A673 (cell line): Measurements from ENCODE around the gene ATP6V1C2. TPM values are rescaled to one million over a fixed set of nuclear protein-coding genes. Genes with fewer than 3 reads are reported as not detected.

Experiments used
- BruUV-seq: library from RNA; stranded (reverse); fragments of 400-500 nt; replicated peaks from 2 replicates; lab custom pipeline; 2021; lab: Mats Ljungman, UMichigan
- CTCF ChIA-PET: fragments of 300-600 bp; sonication (Branson Sonifier 250); formaldehyde crosslinking; loops from one replicate; lab custom pipeline; 2022; ENCODE audit warnings: antibody characterized with exemption; lab: Charles Lee
- POLR2A ChIA-PET: fragments of 300-600 bp; sonication (Branson Sonifier 250); formaldehyde crosslinking; loops from one replicate; lab custom pipeline; 2022; ENCODE audit warnings: antibody characterized with exemption; ENCODE audit not compliant: low non-redundant PET; lab: Charles Lee
- DNase-seq: peaks from one replicate; pipeline ENCODE4 v3.0.0-alpha.2; 2015; ENCODE audit warnings: low spot score
- H3K27ac ChIP-seq: fragments of 200-600 bp; sonication (generic); 2 replicates; pipeline ENCODE4 v1.5.1; 2016; ENCODE audit warnings: mixed run types, low read depth, mild to moderate bottlenecking, mixed read lengths, antibody characterized with exemption, low read length; ENCODE audit not compliant: poor library complexity, severe bottlenecking
- H3K27me3 ChIP-seq: fragments of 200-600 bp; sonication (generic); replicated peaks from 2 replicates; pipeline ENCODE4 v1.6.1; 2017; ENCODE audit warnings: mixed run types, low read depth, mild to moderate bottlenecking, mixed read lengths, antibody characterized with exemption, low read length; ENCODE audit not compliant: insufficient read depth, poor library complexity
- H3K36me3 ChIP-seq: fragments of 200-600 bp; sonication (generic); 2 replicates; pipeline ENCODE4 v1.6.1; 2016; ENCODE audit warnings: mixed run types, mild to moderate bottlenecking, mixed read lengths, antibody characterized with exemption, low read length; ENCODE audit not compliant: insufficient read depth, poor library complexity, severe bottlenecking
- H3K4me1 ChIP-seq: fragments of 200-600 bp; sonication (generic); 2 replicates; pipeline ENCODE4 v1.6.1; 2017; ENCODE audit warnings: mixed run types, mild to moderate bottlenecking, mixed read lengths, antibody characterized with exemption, low read length; ENCODE audit not compliant: insufficient read depth, poor library complexity, severe bottlenecking
- H3K4me3 ChIP-seq: fragments of 200-600 bp; sonication (generic); 2 replicates; pipeline ENCODE4 v1.5.1; 2016; ENCODE audit warnings: low read depth, mixed run types, mild to moderate bottlenecking, mixed read lengths, low read length; ENCODE audit not compliant: poor library complexity, severe bottlenecking
- H3K9me3 ChIP-seq: fragments of 200-600 bp; sonication (generic); 2 replicates; pipeline ENCODE4 v1.6.1; 2016; ENCODE audit warnings: mixed run types, low read depth, mild to moderate bottlenecking, mixed read lengths, antibody characterized with exemption, low read length; ENCODE audit not compliant: poor library complexity, severe bottlenecking
- EZH2 ChIP-seq: fragments of 200-600 bp; sonication (generic); IDR thresholded peaks from 2 replicates; pipeline ENCODE4 v1.6.1; 2017; ENCODE audit warnings: borderline replicate concordance, low read depth, mild to moderate bottlenecking, mixed read lengths, antibody characterized with exemption, low read length; ENCODE audit not compliant: poor library complexity, severe bottlenecking
- intact Hi-C: fragments of 100-400 bp; cut with micrococcal nuclease; formaldehyde crosslinking; loops from one replicate; pipeline ENCODE4 v1.10.0; 2022; ENCODE audit not compliant: unreplicated experiment
- total RNA-seq: library from RNA; stranded (reverse); gene quantifications from 2 replicates; pipeline ENCODE4 v1.2.3, GENCODE V29; 2021
- TF ChIP-seq, protein P1 (sequence below): fragments of 300-800, 200-600 bp; sonication (generic); conservative IDR thresholded peaks from 2 replicates; pipeline ENCODE4 v1.5.1; 2017; ENCODE audit warnings: low read depth, mild to moderate bottlenecking, antibody characterized with exemption, low read length, moderate library complexity, mixed read lengths

The ATP6V1C2 gene
- total RNA-seq, 1 experiment from 2014 or later, result not detected

DNA sequence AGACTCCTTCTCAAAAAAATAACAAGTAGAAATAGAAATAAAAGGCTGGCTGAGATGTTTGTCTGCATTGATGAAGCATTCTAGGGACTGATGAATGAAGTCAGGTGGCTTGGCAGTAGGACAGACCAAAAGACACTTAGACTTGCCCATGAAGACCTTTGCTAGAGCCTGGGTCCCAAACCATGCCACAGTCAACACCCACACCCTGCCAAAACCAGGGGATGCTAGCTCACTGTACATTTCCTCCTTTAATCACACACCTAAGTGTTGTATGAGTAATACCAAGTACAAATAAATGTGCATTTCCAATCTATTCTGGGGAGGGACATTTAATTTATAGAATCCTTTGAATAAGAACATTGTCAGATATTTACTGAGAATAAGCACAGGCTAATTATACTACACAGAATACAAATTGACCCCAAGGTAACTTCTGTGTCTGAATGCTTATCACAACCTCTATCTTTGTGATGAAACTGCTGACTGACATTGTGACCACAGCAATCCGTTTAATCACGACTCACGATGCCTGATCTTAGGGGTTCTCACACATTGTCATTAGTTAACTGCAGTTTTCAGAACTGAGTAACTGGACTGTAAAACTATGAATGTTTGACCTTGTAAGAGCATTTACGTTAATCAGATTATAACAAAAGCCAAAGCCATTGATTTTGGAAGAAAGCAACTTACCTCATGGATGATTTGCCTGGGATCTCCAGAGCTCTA, 21.2 kb upstream of the ATP6V1C2 start:
- Histone ChIP-seq H3K27me3 (no peaks in the 10 kb centered on the region), H3K36me3 (no peaks in the 10 kb centered on the region), H3K9me3 (no peaks in the 10 kb centered on the region), H3K4me1 (no peaks in the 10 kb centered on the region), H3K27ac (no peak overlapping the region), H3K4me3 (no peak overlapping the region)
- TF ChIP-seq EZH2, result no peak
- TF ChIP-seq, protein P1, sequence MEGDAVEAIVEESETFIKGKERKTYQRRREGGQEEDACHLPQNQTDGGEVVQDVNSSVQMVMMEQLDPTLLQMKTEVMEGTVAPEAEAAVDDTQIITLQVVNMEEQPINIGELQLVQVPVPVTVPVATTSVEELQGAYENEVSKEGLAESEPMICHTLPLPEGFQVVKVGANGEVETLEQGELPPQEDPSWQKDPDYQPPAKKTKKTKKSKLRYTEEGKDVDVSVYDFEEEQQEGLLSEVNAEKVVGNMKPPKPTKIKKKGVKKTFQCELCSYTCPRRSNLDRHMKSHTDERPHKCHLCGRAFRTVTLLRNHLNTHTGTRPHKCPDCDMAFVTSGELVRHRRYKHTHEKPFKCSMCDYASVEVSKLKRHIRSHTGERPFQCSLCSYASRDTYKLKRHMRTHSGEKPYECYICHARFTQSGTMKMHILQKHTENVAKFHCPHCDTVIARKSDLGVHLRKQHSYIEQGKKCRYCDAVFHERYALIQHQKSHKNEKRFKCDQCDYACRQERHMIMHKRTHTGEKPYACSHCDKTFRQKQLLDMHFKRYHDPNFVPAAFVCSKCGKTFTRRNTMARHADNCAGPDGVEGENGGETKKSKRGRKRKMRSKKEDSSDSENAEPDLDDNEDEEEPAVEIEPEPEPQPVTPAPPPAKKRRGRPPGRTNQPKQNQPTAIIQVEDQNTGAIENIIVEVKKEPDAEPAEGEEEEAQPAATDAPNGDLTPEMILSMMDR, result no peak
- no peak for DNase-seq
- CTCF ChIA-PET, result no interaction called here
- POLR2A ChIA-PET, result no interaction called here
- BruUV-seq, result no TSS peak
- intact Hi-C loops, result no loop called here

DNA sequence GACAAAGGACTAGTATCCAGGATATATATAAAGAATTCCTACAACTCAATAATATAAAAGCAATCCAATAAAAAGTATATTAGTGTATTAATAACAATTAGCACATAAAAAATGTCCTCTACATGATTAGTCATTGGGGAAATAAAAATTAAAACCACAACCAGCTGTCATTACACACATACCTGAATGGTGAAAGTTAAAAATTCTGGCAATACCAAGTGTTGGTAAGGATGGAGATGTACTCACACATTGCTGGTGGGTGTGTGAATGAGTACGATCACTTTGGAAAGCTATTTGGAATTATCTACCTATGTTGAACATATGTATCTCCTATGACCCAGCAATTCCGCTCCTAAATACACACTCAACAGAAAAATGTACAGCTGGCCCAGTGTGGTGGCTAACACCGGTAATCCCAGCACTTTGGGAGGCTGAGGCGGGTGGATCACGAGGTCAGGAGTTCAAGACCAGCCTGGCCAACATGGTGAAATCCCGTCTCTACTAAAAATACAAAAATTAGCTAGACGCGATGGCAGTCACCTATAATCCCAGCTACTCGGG, 17.3 kb upstream of the ATP6V1C2 start:
- intact Hi-C loops, result no loop called here
- ChIA-PET CTCF (no interaction called here), POLR2A (no interaction called here)
- H3K36me3 ChIP-seq, result no peaks in the 10 kb centered on the region
- BruUV-seq, result no TSS peak
- no peak for DNase-seq
- TF ChIP-seq, protein P1, result no peak
- no peak for TF ChIP-seq EZH2
- H3K4me1 ChIP-seq, result no peaks in the 10 kb centered on the region
- H3K27me3 ChIP-seq, result no peaks in the 10 kb centered on the region
- H3K9me3 ChIP-seq, result no peaks in the 10 kb centered on the region
- no peak overlapping the region for H3K4me3 ChIP-seq
- H3K27ac ChIP-seq, result no peak overlapping the region

DNA sequence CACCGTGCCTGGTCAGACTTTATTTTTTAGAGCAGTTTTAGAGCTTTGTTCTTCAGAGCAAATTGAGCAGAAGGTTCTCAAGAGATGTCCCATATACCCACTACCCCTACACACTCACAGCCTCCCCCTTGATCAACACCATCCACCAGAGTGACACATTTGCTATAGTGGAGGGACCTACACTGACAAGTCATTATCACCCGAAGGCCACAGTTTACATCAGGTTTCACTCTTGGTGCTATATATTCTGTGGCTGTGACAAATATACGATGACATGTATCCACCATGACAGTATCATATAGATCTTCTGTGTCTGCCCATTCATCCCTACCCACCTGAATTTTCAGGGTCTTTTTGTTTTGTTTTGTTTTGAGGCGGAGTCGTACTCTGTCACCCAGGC, 15.4 kb upstream of the ATP6V1C2 start:
- TF ChIP-seq, protein P1, result no peak
- TF ChIP-seq EZH2, result no peak
- ChIA-PET CTCF (no interaction called here), POLR2A (interaction anchor here (0.5 kb wide), 1 partner anchor 184 kb away, joined by 10 read pairs; no protein-coding TSS in a partner anchor)
- Histone ChIP-seq H3K27ac (no peak overlapping the region), H3K27me3 (no peaks in the 10 kb centered on the region), H3K4me3 (no peak overlapping the region), H3K9me3 (no peaks in the 10 kb centered on the region), H3K36me3 (no peaks in the 10 kb centered on the region), H3K4me1 (no peaks in the 10 kb centered on the region)
- intact Hi-C loops, result no loop called here
- BruUV-seq, result no TSS peak
- no peak for DNase-seq
